MCF 10A (cell line): ENCODE measurements around the gene KIF6. TPM values are rescaled to one million over a fixed set of nuclear protein-coding genes. Genes with fewer than 3 reads are reported as not detected.
"Not testable (repeated sequence)": the region's sequence is repeated elsewhere in the genome, so short reads cannot be mapped to it uniquely, and the experiment has no call there.

ENCODE experiments used
- BruUV-seq: library from RNA; stranded (reverse); fragments of 400-500 nt; replicated peaks from 2 replicates; lab custom pipeline; 2021; lab: Mats Ljungman, UMichigan
- CTCF ChIA-PET: fragments of 300-600 bp; sonication (Branson Sonifier 250); formaldehyde crosslinking; extraction: SDS; loops from one replicate; lab custom pipeline; 2021; ENCODE audit warnings: antibody characterized with exemption, inconsistent platforms; lab: Yijun Ruan, JAX
- POLR2A ChIA-PET: fragments of 300-600, 350-650 bp; sonication (Branson Sonifier 250); formaldehyde crosslinking; extraction: SDS; loops from one replicate; lab custom pipeline; 2020; ENCODE audit warnings: antibody characterized with exemption, inconsistent platforms; lab: Yijun Ruan, JAX
- DNase-seq: peaks from one replicate; pipeline ENCODE4 v3.0.0-alpha.2; 2018; ENCODE audit not compliant: unreplicated experiment
- H3K27ac Mint-ChIP-seq: one replicate; pipeline ENCODE4 v1.8.0; 2022; ENCODE audit warnings: mild to moderate bottlenecking, low read depth, mixed read lengths; ENCODE audit not compliant: unreplicated experiment
- H3K27me3 Mint-ChIP-seq: one replicate; pipeline ENCODE4 v1.8.0; 2022; ENCODE audit warnings: mixed read lengths; ENCODE audit not compliant: insufficient read depth, unreplicated experiment
- H3K36me3 Mint-ChIP-seq: one replicate; pipeline ENCODE4 v1.8.0; 2022; ENCODE audit warnings: mild to moderate bottlenecking, moderate library complexity, mixed read lengths; ENCODE audit not compliant: insufficient read depth, unreplicated experiment
- H3K4me1 Mint-ChIP-seq: one replicate; pipeline ENCODE4 v1.8.0; 2022; ENCODE audit warnings: mixed read lengths; ENCODE audit not compliant: insufficient read depth, unreplicated experiment
- H3K4me3 Mint-ChIP-seq: one replicate; pipeline ENCODE4 v1.8.0; 2022; ENCODE audit warnings: mild to moderate bottlenecking, moderate library complexity, mixed read lengths; ENCODE audit not compliant: unreplicated experiment
- H3K9me3 Mint-ChIP-seq: one replicate; pipeline ENCODE4 v1.8.0; 2022; ENCODE audit warnings: mixed read lengths; ENCODE audit not compliant: unreplicated experiment
- CTCF ChIP-seq: fragments of 200-600 bp; IDR thresholded peaks from one replicate; pipeline ENCODE4 v1.8.0; 2022; ENCODE audit warnings: antibody characterized with exemption, mild to moderate bottlenecking; ENCODE audit not compliant: unreplicated experiment
- intact Hi-C: fragments of 100-400 bp; cut with micrococcal nuclease; formaldehyde crosslinking; loops from 2 replicates; pipeline ENCODE4 v1.14.1; 2022
- total RNA-seq: library from RNA; stranded (reverse); gene quantifications from 2 replicates; pipeline ENCODE4 v1.2.3, GENCODE V29; 2022

KIF6 gene
- total RNA-seq, 1 experiment from 2014 or later = 0.91 TPM

- no TSS peak for BruUV-seq
- Mint-ChIP-seq H3K27ac (no peak overlapping the region), H3K9me3 (no peaks in the 10 kb centered on the region), H3K36me3 (no peaks in the 10 kb centered on the region), H3K4me3 (no peak overlapping the region), H3K27me3 (no peaks in the 10 kb centered on the region), H3K4me1 (no peaks in the 10 kb centered on the region)
- ChIA-PET CTCF (no interaction called here), POLR2A (no interaction called here)
- intact Hi-C loops = no loop called here
- TF ChIP-seq CTCF = no peak
- no peak for DNase-seq
These were observed 208.7 kb downstream of the KIF6 start for GRCh38 chr6:39516471-39516870.

- Mint-ChIP-seq H3K4me1 (no peaks in the 10 kb centered on the region), H3K27me3 (no peaks in the 10 kb centered on the region), H3K27ac (peak overlapping the region; percentile 17), H3K36me3 (no peaks in the 10 kb centered on the region), H3K4me3 (no peak overlapping the region), H3K9me3 (no peaks in the 10 kb centered on the region)
- no TSS peak for BruUV-seq
- intact Hi-C loops = no loop called here
- no peak for TF ChIP-seq CTCF
- ChIA-PET CTCF (no interaction called here), POLR2A (no interaction called here)
- DNase-seq = no peak
These were observed 209.7 kb downstream of the KIF6 start for GRCh38 chr6:39515471-39515870.

GRCh38 chr6:39515006-39515405 is 210.2 kb downstream of the KIF6 start:
- no peak for TF ChIP-seq CTCF
- intact Hi-C loops = no loop called here
- H3K9me3 Mint-ChIP-seq = no peaks in the 10 kb centered on the region
- BruUV-seq = no TSS peak
- no peak for DNase-seq
- CTCF ChIA-PET = no interaction called here
- POLR2A ChIA-PET = interaction anchor here (0.6 kb wide), 1 partner anchor 274 kb away, joined by 3 read pairs; no protein-coding TSS in a partner anchor
- H3K27ac Mint-ChIP-seq = peak overlapping the region; percentile 17
- no peak overlapping the region for H3K4me3 Mint-ChIP-seq
- H3K27me3 Mint-ChIP-seq = no peaks in the 10 kb centered on the region
- H3K4me1 Mint-ChIP-seq = no peaks in the 10 kb centered on the region
- H3K36me3 Mint-ChIP-seq = no peaks in the 10 kb centered on the region

GRCh38 chr6:39509831-39510230 is 215.4 kb downstream of the KIF6 start:
- intact Hi-C loops, BruUV-seq, H3K36me3 Mint-ChIP-seq, H3K4me1 Mint-ChIP-seq, H3K27ac Mint-ChIP-seq, H3K4me3 Mint-ChIP-seq, CTCF ChIA-PET, POLR2A ChIA-PET, DNase-seq, H3K27me3 Mint-ChIP-seq, H3K9me3 Mint-ChIP-seq: not testable (repeated sequence)

GRCh38 chr6:39508515-39508914 is 216.7 kb downstream of the KIF6 start:
- CTCF ChIA-PET = interaction anchor here (0.7 kb wide), 1 partner anchor 384 kb away, joined by 3 read pairs; no protein-coding TSS in a partner anchor
- Mint-ChIP-seq H3K9me3 (no peaks in the 10 kb centered on the region), H3K4me3 (no peak overlapping the region), H3K27ac (no peak overlapping the region), H3K27me3 (no peaks in the 10 kb centered on the region), H3K4me1 (no peaks in the 10 kb centered on the region), H3K36me3 (no peaks in the 10 kb centered on the region)
- no peak for DNase-seq
- no peak for TF ChIP-seq CTCF
- no TSS peak for BruUV-seq
- intact Hi-C loops = no loop called here
- POLR2A ChIA-PET = no interaction called here
